T47D (cell line): ENCODE data around the gene SPATA32.

Experiments
- DNase-seq, 2 experiments: peaks; one replicate each; pipeline versions ENCODE4 v3.0.0 to v3.0.0-alpha.2; 2011 to 2012; ENCODE audit warnings: low read depth in 1 of 2, low spot score in 1 of 2
- JUND ChIP-seq: IDR thresholded peaks from 2 replicates; pipeline ENCODE4 v1.6.1; 2012; ENCODE audit warnings: low read depth
- in situ Hi-C: cut with HindIII; loops from 2 replicates; pipeline ENCODE4 v1.10.0; 2016; ENCODE audit warnings: low sequenced_read_pairs, low pct_unique_long_range_greater_than_20kb

The SPATA32 gene

DNA sequence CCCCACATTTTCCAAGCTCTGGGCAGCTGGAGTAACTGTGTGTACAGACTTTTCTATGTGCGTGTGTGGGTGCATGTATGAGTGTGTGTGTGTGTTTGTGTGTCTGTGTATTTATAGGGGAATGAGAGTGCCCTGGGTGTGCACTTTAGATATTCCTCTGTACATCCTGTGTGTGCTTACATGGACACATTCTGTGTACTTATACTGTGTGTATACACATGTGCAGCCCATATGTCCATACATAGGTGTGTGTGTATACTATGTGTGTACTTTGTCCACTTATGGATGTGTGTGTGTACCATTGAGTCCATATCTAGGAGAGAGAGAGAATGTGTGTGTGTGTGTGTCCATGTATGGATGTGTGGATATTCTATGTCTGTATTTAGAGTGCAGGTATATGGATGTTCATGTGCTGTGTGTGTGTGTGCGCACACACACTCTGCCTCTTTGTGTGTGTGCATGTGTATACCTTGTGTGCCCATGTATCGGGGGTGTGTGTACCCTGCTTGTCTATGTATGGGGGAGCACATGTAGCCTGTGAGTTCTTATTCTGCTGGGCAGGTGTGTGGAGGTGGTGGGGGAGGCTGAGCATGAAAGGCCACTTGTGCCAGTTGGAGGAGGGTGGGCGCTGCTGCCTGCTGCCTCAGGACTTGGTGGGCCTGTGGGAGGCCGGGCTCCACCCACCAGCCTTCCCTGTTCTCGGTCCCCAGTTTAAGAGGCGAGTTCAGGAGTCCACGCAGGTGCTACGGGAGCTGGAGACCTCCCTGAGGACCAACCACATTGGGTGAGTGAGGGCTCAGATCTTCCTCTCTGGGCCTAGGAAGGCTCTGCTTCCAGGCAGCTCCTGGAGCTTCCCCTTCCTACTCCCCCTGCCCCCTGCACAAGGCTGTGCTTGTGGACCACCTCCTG lies 29.1 kb downstream of the SPATA32 start:
- DNase-seq, result no peak
- in situ Hi-C loops, result no loop called here
- no peak for TF ChIP-seq JUND

DNA sequence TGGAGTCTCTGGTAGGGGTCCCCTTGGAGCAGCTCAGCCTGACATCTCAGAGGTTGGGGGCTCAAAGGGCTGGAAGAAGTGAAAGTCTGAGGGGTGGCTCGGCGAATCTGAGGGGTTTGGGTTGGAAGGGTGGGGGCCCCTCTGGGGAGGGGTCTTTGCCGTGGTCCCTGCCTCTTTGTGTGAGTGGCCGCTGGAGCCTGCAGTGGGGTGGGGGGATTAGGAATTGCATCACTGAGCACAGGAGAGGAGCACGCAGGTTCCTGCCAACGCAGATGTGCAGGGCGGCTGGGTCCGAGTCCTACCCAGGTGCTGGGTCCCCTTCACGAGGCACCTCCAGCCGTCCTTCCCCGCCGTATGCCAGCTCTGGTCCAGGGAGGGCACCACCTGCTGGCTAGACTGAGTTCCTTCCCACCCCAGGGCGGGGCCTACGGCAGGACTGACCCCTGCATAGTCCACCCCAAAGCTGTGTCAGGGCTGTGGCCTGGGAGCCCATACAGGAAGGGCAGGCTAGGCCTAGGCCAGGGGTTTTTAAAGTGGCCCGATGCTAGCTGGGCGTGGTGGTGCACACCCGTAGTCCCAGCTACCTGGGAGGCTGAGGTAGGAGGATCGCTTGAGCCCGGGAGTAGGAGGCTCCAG lies 30.3 kb downstream of the SPATA32 start:
- peak in 1 of 2 experiments; percentile 46 for DNase-seq
- no peak for TF ChIP-seq JUND
- in situ Hi-C loops, result no loop called here

DNA sequence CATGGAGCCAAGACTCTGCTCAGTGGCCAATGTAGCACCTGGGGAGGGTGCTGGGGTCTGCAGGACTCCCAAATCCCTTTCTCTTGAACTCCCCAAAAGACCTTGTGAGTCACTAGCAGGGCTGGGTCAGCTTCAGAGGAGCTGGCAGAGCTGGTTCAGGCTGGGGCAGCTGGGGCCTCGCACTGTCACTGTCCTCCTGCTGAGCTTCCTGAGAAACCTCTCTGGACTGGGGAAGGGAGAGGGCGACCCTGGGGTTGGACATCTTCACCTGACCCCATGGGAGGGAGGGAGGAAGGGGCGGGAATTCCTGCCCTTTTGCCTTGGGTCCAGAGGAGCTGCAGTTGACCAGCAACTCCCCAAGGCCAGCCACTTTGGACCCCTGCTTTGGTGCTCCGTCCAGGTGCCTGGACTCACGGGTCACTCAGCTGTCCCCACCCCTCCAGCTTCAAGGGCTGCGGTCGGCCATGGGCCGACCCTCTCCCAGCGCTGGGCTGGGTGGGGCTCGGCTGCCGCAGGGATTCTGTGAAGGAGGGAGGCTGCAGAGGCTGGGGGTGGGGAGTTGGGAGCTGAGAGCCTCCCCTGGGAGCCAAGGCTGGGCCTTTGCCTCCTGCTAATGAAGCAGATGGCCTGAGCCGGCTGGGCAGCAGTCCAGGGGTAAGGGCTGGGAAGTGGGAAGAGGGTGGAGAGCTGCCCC lies 31.0 kb downstream of the SPATA32 start:
- DNase-seq, result peak in 1 of 2 experiments; percentile 48
- TF ChIP-seq JUND, result no peak
- in situ Hi-C loops, result no loop called here

DNA sequence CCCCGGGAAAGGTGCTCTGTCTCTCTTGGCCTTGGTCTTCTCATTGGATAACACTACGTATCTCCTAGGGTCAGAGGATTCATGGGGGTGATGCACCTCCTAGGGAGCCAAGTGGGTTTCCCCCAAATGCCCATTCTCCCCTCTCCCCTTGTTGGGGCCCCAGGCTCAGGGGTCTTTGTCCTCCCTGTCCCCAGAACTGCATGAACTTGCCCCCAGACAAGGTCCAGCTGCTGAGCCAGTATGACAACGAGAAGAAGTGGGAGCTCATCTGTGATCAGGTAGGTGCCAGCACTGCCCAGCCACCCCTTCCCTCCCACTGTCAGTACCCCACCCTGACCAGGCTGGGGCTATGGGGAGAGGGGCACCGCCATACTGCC lies 31.5 kb downstream of the SPATA32 start:
- in situ Hi-C loops, result no loop called here
- no peak for TF ChIP-seq JUND
- no peak for DNase-seq

DNA sequence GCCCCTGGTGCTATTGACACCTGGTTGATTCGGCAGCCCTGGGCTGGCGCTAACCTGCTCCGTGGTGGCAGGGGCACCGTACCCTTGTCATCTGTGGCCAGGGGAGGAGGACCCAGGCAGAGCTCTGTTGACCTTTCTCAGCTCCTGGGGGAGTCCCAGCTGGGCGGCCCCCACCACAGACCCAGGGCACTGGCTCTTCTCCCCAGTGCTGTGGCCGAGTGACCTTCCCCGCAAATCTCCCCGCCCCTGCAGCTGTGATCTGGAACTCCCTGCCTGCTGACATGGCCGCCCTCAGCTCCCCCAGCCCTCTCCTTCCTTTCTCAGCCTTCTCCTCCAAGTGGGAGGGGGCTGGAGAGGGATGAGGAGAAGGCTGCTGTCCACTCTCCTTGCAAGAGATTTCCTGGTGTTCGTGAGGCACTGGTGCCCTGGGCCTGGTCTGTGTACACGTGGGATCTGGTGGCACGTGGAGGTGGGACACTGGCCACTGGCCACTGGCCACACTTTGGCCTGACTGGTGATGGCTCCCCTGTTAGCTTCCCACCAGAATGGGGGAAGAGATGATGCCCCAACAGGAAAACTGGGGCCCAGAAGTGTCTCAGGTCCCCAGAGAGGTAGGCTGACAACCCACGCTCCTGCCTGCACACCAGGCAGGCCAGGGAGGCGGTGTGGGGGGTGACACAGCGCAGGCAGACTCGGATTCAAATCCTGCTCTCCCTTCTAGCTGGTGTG lies 32.0 kb downstream of the SPATA32 start:
- DNase-seq, result no peak
- in situ Hi-C loops, result no loop called here
- TF ChIP-seq JUND, result no peak

DNA sequence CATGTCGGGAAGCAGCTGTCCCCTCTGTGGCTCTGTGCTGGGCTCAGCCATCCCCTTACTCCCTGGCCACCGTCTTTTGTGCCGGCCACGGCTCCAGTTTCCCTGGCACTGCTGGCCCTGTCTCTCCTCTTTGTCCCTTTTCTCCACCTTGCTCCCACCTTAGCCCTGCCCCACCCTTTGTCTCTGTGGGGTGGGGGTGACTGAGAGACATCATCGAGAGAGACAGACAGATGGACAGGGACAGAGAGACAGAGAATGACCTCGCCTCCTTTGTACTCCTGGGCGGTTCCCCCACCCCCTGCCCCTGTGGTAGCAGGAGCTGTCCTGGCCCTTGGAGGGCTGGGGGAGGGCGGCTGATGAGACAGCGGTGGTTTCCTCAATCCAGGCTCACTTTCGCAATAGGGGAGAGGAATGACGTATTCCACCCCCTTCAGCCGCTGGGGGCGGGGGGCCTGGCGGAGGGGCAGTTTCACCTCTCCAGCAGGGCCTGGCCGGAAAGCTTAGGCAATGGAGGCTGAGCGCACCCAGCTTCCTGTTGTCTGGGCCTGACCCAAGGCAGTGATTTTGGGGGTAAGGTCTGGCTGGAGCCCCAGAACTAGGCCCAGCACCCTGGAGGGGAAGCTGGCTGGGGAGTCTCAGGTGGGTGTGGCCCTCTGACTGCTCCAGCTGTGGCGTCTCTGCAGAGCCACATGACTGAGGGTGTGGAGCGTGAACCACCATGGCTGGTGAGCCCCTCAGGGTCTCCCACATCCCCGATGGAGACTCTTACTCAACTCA lies 32.9 kb downstream of the SPATA32 start:
- in situ Hi-C loops, result no loop called here
- no peak for DNase-seq
- TF ChIP-seq JUND, result no peak

DNA sequence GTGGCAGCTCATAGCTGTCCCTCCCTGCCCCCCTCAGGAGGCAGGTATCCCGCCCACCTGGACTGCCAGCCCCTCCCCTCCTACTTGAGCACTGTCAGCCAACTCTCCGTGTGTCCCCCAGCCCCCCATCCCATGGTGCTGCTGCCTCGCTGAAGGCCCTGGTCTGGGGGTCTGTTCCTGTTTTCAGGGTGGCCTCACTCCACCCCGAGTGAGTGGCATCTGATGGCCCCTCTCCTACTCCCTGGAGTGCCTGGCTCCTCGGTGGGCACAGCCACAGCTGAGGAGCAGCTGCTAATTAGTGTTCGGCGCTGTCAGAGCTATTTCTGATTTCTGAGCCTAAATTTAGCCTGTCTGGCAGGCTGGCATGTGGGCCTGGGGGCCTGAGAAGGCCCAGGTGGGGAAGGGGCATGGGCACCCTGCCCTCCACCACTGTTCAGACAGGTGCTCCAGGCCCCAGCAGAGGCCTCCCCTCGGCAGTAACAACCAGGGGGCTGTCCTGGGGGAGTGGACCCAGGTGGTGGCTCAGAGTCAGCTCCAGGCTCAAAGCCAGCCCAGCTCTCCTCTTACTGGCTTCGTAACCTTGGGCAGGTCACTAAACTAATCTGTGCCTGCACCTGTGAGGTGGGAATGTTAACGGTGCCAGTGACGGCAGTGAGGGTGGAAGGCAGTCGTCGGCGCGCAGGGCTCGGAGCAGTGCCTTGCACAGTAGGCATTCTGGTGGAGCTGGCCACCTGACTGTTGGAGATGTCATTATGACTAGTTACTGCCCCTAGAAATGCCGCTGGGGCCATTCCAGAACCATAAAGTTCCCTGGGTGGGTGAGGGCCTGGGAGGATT lies 33.8 kb downstream of the SPATA32 start:
- no peak for DNase-seq
- in situ Hi-C loops, result no loop called here
- no peak for TF ChIP-seq JUND

DNA sequence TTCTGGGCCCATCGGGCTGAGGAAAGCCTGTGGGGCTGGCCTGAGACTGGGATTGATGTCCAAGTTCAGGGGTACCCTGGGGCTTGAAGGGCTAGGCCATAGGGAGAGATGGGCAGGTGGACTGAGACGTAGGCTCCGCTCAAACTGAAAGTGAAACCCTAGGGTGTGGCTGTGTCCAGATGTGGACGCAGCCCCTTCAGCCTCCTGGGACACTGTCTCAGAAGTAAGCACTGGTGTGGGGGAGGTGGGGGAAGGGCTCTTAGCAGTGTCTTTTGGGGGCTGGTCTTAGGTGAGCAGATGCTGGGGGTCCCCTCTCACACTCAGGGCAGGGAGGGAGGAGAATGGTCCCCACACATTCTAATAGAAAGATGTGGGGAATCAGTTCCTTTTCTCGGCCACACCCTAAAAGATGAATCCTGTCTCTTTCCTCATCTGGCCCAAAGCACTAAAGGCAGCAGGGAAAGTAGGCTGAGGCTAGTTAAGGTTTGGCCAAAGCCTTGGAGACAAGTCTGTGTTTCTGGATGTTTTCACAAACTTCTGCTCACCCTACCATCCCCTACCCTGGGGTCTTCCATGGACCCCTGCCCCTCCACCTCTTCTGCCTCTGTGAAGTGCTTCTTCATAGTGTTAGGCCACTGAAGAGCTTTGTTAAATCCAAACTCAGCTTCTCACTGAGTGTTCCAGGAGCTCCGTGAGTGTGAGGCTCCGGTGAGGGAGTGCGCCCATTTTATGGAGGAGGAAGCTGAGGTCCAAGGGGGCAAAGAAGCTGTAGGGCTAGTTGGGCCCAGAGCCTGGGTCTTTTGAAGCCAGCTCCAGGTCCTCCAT lies 34.6 kb downstream of the SPATA32 start:
- in situ Hi-C loops, result no loop called here
- no peak for DNase-seq
- TF ChIP-seq JUND, result no peak

DNA sequence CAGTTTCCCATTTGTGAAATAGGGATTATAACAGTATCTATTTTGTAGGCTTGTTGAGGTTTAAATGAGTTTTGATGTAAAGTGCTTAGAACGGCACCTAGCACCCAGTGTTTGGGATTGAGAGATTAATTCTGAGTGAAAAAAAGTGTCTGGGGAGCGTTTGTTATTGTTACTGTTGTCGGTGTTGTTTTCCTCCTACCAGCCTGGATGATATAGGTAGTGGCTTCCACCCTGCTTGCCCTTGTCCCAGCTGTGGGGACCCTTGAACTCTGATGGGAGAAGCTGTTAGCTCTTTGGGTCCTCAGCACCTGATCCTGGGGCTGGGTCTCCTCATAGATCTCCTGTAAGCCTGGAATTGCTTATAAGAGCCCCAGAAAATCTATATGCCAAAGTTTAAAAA lies 35.3 kb downstream of the SPATA32 start:
- TF ChIP-seq JUND, result no peak
- in situ Hi-C loops, result no loop called here
- no peak for DNase-seq

DNA sequence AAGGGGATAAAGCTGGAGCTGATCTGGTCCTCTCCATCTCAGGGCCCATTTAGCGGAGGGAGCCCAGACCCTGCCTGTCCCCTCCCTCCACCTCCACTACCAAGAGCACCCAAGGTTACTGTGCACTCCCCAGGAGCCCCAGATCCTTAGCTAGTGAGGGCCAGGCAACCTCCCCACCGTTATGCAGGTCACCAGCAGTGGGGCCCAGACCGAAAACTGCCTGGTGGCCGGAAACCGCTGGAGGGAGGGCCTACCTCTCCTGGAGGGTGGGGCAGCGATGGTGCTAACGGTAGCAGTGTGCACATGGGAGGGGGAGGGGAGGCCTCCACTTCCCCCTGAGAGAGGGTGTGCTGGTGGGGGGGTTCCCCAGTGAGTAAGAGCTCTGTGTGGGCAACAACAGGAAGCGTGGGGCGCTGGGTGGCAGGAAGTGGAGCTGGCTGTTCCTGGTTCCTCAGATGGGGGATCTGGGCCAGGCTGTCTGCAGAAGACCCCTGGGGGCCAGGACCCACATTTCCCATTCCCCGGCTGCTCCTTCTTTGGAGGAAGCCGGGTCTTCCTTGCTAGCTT lies 35.8 kb downstream of the SPATA32 start:
- DNase-seq, result peak in 1 of 2 experiments; percentile 0
- TF ChIP-seq JUND, result no peak
- in situ Hi-C loops, result no loop called here
